ENCODE results near the gene ALOX5. TPM values are rescaled to one million over a fixed set of nuclear protein-coding genes. Genes with fewer than 3 reads are reported as not detected.

The ALOX5 gene
- total RNA-seq, 1 donor from 2014 or later, result 22.8 TPM

DNA sequence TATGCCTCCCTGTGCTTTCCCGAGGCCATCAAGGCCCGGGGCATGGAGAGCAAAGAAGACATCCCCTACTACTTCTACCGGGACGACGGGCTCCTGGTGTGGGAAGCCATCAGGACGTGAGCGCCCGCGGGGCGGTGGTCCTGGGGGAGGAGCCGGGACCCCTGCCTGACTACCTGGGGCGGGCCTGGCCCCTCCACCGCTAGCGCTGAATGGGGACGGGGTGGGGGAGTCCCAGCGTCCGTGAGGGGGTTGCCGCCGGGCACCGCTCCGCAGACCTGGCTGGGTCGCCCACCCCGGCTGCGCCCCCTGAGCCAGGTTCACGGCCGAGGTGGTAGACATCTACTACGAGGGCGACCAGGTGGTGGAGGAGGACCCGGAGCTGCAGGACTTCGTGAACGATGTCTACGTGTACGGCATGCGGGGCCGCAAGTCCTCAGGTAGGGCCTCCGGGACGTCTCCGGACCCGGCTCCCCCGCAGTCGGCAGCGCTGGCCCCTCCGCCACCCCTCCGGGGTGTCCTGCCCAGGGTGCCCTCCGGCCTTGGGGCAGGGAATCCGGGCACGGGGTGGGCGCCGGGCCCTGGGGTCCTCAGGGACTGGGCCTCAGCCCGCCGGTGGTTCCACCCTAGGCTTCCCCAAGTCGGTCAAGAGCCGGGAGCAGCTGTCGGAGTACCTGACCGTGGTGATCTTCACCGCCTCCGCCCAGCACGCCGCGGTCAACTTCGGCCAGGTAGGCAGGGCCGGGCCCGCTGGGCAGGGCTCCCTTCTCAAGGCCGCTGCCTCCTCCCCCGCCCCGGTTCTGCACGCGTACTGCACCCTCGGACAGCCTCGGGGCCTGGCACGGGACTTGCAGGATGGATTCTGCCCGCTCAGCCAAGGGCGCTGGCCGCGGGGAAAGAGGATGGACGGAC lies 69.3 kb downstream of the ALOX5 start:
- peak in 1 of 2 donors; percentile 77 for DNase-seq (ENCODE audit: extremely low spot score in 2 of 2)
- Histone ChIP-seq H3K4me3 (no peak overlapping the region), H3K9me3 (no peaks in the 10 kb centered on the region), H3K27ac (no peak overlapping the region), H3K4me1 (no peaks in the 10 kb centered on the region), H3K27me3 (no peaks in the 10 kb centered on the region), H3K36me3 (no peaks in the 10 kb centered on the region)
- intact Hi-C loops (cut with DNase I), result no loop called here
- TF ChIP-seq POLR2A (IDR thresholded peaks at IDR 0.05), result no peak
- no peak for TF ChIP-seq POLR2AphosphoS5 (IDR thresholded peaks at IDR 0.05; ENCODE audit: insufficient read depth in 1 of 2, low read depth in 1 of 2)
- TF ChIP-seq, protein P1, sequence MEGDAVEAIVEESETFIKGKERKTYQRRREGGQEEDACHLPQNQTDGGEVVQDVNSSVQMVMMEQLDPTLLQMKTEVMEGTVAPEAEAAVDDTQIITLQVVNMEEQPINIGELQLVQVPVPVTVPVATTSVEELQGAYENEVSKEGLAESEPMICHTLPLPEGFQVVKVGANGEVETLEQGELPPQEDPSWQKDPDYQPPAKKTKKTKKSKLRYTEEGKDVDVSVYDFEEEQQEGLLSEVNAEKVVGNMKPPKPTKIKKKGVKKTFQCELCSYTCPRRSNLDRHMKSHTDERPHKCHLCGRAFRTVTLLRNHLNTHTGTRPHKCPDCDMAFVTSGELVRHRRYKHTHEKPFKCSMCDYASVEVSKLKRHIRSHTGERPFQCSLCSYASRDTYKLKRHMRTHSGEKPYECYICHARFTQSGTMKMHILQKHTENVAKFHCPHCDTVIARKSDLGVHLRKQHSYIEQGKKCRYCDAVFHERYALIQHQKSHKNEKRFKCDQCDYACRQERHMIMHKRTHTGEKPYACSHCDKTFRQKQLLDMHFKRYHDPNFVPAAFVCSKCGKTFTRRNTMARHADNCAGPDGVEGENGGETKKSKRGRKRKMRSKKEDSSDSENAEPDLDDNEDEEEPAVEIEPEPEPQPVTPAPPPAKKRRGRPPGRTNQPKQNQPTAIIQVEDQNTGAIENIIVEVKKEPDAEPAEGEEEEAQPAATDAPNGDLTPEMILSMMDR (IDR thresholded peaks at IDR 0.05), result no peak

DNA sequence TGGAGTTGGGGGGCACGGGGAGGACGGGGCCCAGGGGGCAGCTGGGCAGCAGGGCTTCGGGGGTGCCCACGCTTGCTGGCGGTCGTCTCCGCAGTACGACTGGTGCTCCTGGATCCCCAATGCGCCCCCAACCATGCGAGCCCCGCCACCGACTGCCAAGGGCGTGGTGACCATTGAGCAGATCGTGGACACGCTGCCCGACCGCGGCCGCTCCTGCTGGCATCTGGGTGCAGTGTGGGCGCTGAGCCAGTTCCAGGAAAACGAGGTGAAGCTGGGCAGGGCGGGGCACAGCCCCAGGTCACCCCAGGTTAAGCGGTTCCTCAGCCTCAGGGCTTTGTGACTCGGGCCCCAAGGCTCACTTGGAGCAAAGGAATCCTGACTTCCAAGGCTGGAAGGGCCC lies 70.0 kb downstream of the ALOX5 start:
- intact Hi-C loops (cut with DNase I), result no loop called here
- H3K27ac ChIP-seq, result no peak overlapping the region
- H3K9me3 ChIP-seq, result no peaks in the 10 kb centered on the region
- H3K4me1 ChIP-seq, result no peaks in the 10 kb centered on the region
- DNase-seq (ENCODE audit: extremely low spot score in 2 of 2), result peak in 1 of 2 donors; percentile 93
- H3K27me3 ChIP-seq, result no peaks in the 10 kb centered on the region
- no peaks in the 10 kb centered on the region for H3K36me3 ChIP-seq
- H3K4me3 ChIP-seq, result no peak overlapping the region
- TF ChIP-seq POLR2AphosphoS5 (IDR thresholded peaks at IDR 0.05; ENCODE audit: insufficient read depth in 1 of 2, low read depth in 1 of 2) (no peak), POLR2A (IDR thresholded peaks at IDR 0.05) (no peak)
- TF ChIP-seq, protein P1 (IDR thresholded peaks at IDR 0.05), result no peak

- Histone ChIP-seq H3K36me3 (no peaks in the 10 kb centered on the region), H3K27ac (no peak overlapping the region), H3K27me3 (no peaks in the 10 kb centered on the region), H3K4me3 (no peak overlapping the region), H3K4me1 (no peaks in the 10 kb centered on the region), H3K9me3 (no peaks in the 10 kb centered on the region)
- peak; percentile 81 to 89 for DNase-seq (ENCODE audit: extremely low spot score in 2 of 2)
- intact Hi-C loops (cut with DNase I), result no loop called here
- TF ChIP-seq POLR2A (IDR thresholded peaks at IDR 0.05) (no peak), POLR2AphosphoS5 (IDR thresholded peaks at IDR 0.05; ENCODE audit: insufficient read depth in 1 of 2, low read depth in 1 of 2) (no peak)
- TF ChIP-seq, protein P1 (IDR thresholded peaks at IDR 0.05), result no peak
These were observed 71.2 kb downstream of the ALOX5 start for GRCh38 chr10:45444976-45445898.

DNA sequence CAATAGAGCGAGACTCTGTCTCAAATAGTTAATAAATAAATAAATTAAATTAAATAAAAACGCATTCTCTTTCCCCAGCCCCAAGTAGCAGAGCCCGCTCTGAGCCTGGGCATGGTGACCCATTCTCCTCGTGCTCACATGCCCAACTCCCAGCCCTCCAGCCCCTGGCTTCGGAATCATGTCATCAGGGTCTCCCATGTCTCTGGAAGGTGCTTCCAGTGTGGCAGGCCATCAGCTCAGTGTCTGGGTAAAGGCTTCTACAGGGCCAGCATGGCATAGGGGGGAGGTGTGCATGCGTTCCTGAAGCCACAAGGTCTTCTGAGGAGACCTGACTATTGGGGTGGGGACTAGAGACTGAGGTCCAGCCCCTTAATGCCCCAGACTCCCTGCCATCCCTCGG lies 72.8 kb downstream of the ALOX5 start:
- Histone ChIP-seq H3K4me1 (no peaks in the 10 kb centered on the region), H3K9me3 (no peaks in the 10 kb centered on the region), H3K27me3 (no peaks in the 10 kb centered on the region), H3K27ac (no peak overlapping the region), H3K36me3 (no peaks in the 10 kb centered on the region), H3K4me3 (no peak overlapping the region)
- intact Hi-C loops (cut with DNase I), result no loop called here
- TF ChIP-seq, protein P1 (IDR thresholded peaks at IDR 0.05), result no peak
- no peak for TF ChIP-seq POLR2AphosphoS5 (IDR thresholded peaks at IDR 0.05; ENCODE audit: insufficient read depth in 1 of 2, low read depth in 1 of 2)
- no peak for TF ChIP-seq POLR2A (IDR thresholded peaks at IDR 0.05)
- DNase-seq (ENCODE audit: extremely low spot score in 2 of 2), result no peak
